ELF-1 (cell line): Measurements from ENCODE around the gene FAM186B.

ENCODE experiments used
- DNase-seq: peaks from one replicate; pipeline ENCODE4 v3.0.0-alpha.2; 2016; ENCODE audit warnings: low read depth, low spot score

FAM186B gene

GRCh38 chr12:49552014-49552413 is 53.4 kb downstream of the FAM186B start:
- no peak for DNase-seq

- no peak for DNase-seq
Measured at GRCh38 chr12:49550693-49551252, 54.7 kb downstream of the FAM186B start.

- DNase-seq: no peak
Measured at GRCh38 chr12:49549735-49550692, 55.4 kb downstream of the FAM186B start.

- DNase-seq: peak; percentile 60
Measured at GRCh38 chr12:49548822-49549648, 56.4 kb downstream of the FAM186B start.

GRCh38 chr12:49548481-49548821 is 57.0 kb downstream of the FAM186B start:
- no peak for DNase-seq

GRCh38 chr12:49547090-49547690 is 58.2 kb downstream of the FAM186B start:
- DNase-seq: no peak

- no peak for DNase-seq
Measured at GRCh38 chr12:49546481-49546880, 59.0 kb downstream of the FAM186B start.

GRCh38 chr12:49545815-49546214 is 59.6 kb downstream of the FAM186B start:
- DNase-seq: no peak

GRCh38 chr12:49543914-49544815 is 61.3 kb downstream of the FAM186B start:
- peak; percentile 37 for DNase-seq

- no peak for DNase-seq
Measured at GRCh38 chr12:49543221-49543913, 62.1 kb downstream of the FAM186B start.

GRCh38 chr12:49542592-49543160 is 62.8 kb downstream of the FAM186B start:
- DNase-seq: no peak

- DNase-seq: no peak
Measured at GRCh38 chr12:49541911-49542505, 63.4 kb downstream of the FAM186B start.

GRCh38 chr12:49541140-49541861 is 64.1 kb downstream of the FAM186B start:
- no peak for DNase-seq

GRCh38 chr12:49540229-49541139 is 65.0 kb downstream of the FAM186B start:
- DNase-seq: peak; percentile 39

GRCh38 chr12:49539406-49540228 is 65.8 kb downstream of the FAM186B start:
- DNase-seq: no peak

GRCh38 chr12:49538510-49539403 is 66.7 kb downstream of the FAM186B start, which contains the start of gene KCNH3:
TSS of gene KCNH3 (plus strand) at chr12:49539030. CDS start at chr12:49539417, 387 bp downstream.
- DNase-seq: no peak
